Erythroblast (primary cell): ENCODE measurements around the gene MAD2L2.

ENCODE experiments used
- GATA1 ChIP-seq: IDR thresholded peaks from 2 replicates; pipeline ENCODE4 v1.6.1; 2011; ENCODE audit warnings: low read depth, mild to moderate bottlenecking, control low read depth, low read length, moderate library complexity
- POLR2A ChIP-seq: IDR thresholded peaks from 2 replicates; pipeline ENCODE4 v1.6.1; 2011; ENCODE audit warnings: mild to moderate bottlenecking, low read length

DNA sequence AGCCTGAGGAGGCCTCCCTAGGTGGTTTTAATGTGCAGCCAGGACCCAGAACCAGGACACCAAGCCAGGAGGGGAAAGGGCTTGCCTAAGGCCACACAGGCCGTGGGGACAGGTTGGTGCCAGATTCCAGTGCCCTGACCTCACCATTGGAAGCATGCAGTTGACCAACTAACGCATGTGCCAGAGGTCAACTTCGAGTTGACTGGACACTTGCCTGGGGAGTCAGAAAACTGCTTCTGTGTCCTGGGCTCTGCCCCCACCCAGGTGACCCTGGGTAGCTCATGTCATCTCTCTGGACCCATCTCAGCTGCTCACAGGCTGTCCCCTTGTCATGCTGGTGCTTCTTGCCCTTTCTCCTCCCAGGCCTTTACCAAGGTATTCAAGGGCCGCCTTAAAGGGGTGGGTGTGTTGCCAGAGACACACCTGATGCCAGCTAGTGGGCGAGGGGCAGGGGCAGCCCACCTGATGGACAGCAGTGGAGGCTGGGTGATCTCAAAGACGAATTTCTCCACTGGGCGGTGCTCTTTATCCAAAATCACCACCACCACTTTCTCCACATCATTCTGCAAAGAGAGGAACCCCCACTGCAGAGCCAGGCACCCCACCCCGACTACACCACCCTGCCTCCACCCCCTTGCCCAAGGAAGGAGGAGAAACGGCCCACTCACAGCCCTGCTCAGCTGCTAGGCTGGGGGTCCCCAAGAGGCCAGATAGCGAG lies 4.4 kb downstream of the MAD2L2 start:
- TF ChIP-seq POLR2A (no peak), GATA1 (no peak)
